Panc1 (cell line): Measurements from ENCODE around the gene RIC8B. TPM values are rescaled to one million over a fixed set of nuclear protein-coding genes. Genes with fewer than 3 reads are reported as not detected.

Source experiments
- ATAC-seq: fragments of 200-7000 bp; cut with Tn5 transposase; 2 replicates; pipeline ENCODE4 v1.9.1; 2020; ENCODE audit warnings: mild to moderate bottlenecking, moderate library complexity
- BruUV-seq: library from RNA; stranded (reverse); fragments of 400-500 nt; replicated peaks from 2 replicates; lab custom pipeline; 2021; lab: Mats Ljungman, UMichigan
- CTCF ChIA-PET: fragments of 300-600 bp; sonication (Branson Sonifier 250); formaldehyde crosslinking; loops from one replicate; lab custom pipeline; 2022; ENCODE audit warnings: antibody characterized with exemption; lab: Charles Lee
- POLR2A ChIA-PET: fragments of 300-600 bp; sonication (Branson Sonifier 250); formaldehyde crosslinking; loops from one replicate; lab custom pipeline; 2022; ENCODE audit warnings: antibody characterized with exemption; lab: Charles Lee
- DNase-seq: peaks from one replicate; pipeline ENCODE4 v3.0.0-alpha.2; 2010; ENCODE audit warnings: low read depth, low spot score
- H3K27ac ChIP-seq: 2 replicates; pipeline ENCODE4 v1.5.1; 2011; ENCODE audit warnings: mild to moderate bottlenecking, low read length, inconsistent platforms
- H3K27me3 ChIP-seq: fragments of 200-500 bp; sonication (Bioruptor generic); 2 replicates; pipeline ENCODE4 v1.6.0; 2014; ENCODE audit warnings: low read length, inconsistent platforms; ENCODE audit not compliant: control insufficient read depth, insufficient read depth
- H3K36me3 ChIP-seq: fragments of 200-500 bp; sonication (Bioruptor generic); 2 replicates; pipeline ENCODE4 v1.5.1; 2014; ENCODE audit warnings: inconsistent platforms, mild to moderate bottlenecking, low read length, moderate library complexity; ENCODE audit not compliant: control insufficient read depth, insufficient read depth
- H3K4me1 ChIP-seq: 2 replicates; pipeline ENCODE4 v1.5.1; 2011; ENCODE audit warnings: inconsistent platforms, mild to moderate bottlenecking, low read length, moderate library complexity; ENCODE audit not compliant: control insufficient read depth, insufficient read depth
- H3K4me3 ChIP-seq, 2 experiments: 2 replicates each; pipeline ENCODE4 v1.5.1; 2011 to 2012; ENCODE audit warnings: low read depth in 2 of 2, low read length in 2 of 2, mild to moderate bottlenecking in 2 of 2, inconsistent platforms in 1 of 2, moderate library complexity in 1 of 2
- H3K9me3 ChIP-seq: fragments of 200-500 bp; sonication (Bioruptor generic); 2 replicates; pipeline ENCODE4 v1.5.1; 2014; ENCODE audit warnings: low read depth, mild to moderate bottlenecking, inconsistent platforms, low read length, moderate library complexity; ENCODE audit not compliant: control insufficient read depth, insufficient read depth
- POLR2AphosphoS5 ChIP-seq: IDR thresholded peaks from 2 replicates; pipeline ENCODE4 v1.6.1; 2012; ENCODE audit warnings: mild to moderate bottlenecking, low read depth, low read length, moderate library complexity
- SIN3A ChIP-seq: IDR thresholded peaks from 2 replicates; pipeline ENCODE4 v1.6.1; 2012; ENCODE audit warnings: low read depth, mild to moderate bottlenecking, low read length, moderate library complexity, borderline replicate concordance; ENCODE audit not compliant: insufficient read depth
- TCF7L2 ChIP-seq: IDR thresholded peaks from 2 replicates; pipeline ENCODE4 v1.6.1; 2011; ENCODE audit warnings: mild to moderate bottlenecking, low read depth, low read length, inconsistent platforms
- in situ Hi-C: cut with HindIII; loops from 2 replicates; pipeline ENCODE4 v1.10.0; 2016; ENCODE audit warnings: low sequenced_read_pairs, low pct_unique_long_range_greater_than_20kb
- intact Hi-C: fragments of 100-400 bp; cut with micrococcal nuclease; formaldehyde crosslinking; loops from one replicate; pipeline ENCODE4 v1.10.0; 2022; ENCODE audit not compliant: unreplicated experiment
- total RNA-seq: library from RNA; stranded (reverse); gene quantifications from one replicate; pipeline ENCODE4 v1.2.1, GENCODE V29; 2021; ENCODE audit not compliant: unreplicated experiment
- TF ChIP-seq, protein P1 (sequence below): fragments of 450-650 bp; IDR thresholded peaks from 2 replicates; pipeline ENCODE4 v1.5.1; 2017; ENCODE audit warnings: mild to moderate bottlenecking
- TF ChIP-seq, protein P2 (sequence below), 2 experiments: IDR thresholded peaks; 2 replicates each; pipeline ENCODE4 v1.6.1; 2011 to 2012; ENCODE audit warnings: low read depth in 2 of 2, control low read depth in 1 of 2, low read length in 1 of 2, mild to moderate bottlenecking in 1 of 2, moderate library complexity in 1 of 2; ENCODE audit not compliant: insufficient read depth in 1 of 2

RIC8B gene
- total RNA-seq, 1 experiment from 2014 or later: 16.1 TPM

DNA sequence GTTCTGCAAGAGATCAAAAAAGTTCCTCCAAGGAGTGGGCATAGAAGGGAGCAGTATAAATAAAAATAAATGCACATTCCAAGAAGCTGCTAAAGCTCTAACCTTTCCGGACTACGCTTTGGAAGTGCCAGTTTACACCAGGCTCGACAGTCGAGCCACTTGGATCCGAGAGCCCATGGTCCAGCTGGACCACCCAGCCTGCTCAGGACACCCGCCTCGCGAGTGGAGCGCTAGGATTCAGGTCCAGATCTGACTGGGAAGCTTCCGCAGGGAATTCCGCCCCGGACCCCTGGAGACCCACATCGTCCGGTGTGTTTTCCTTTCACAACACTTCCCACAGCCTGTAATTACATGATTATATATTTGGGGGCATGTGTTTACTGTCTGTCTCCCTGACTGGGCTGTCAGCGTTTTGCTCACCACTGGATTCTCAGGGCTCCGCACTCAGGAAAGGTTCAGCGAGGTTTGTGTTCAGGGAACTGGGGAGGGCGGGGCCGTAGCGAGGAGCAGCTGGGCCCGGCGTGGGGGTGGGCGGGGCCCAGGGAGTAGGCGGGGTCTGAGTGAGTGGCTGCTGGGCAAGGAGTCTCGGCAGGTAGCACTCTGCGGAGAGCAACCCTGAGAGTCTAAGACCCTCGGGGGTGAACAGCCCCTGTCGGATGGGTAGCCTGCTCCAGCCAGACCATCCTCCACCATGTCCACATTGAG is 128.9 kb downstream of the RIC8B start:
- peaks cover 10% of the 10 kb centered on the region; the same call in 1 of the 2 replicates for H3K27me3 ChIP-seq
- ATAC-seq (peak; percentile 98), DNase-seq (no peak)
- intact Hi-C loops: no loop called here
- no peaks in the 10 kb centered on the region for H3K9me3 ChIP-seq
- in situ Hi-C loops: no loop called here
- BruUV-seq: no TSS peak
- H3K27ac ChIP-seq: no peak overlapping the region
- peak overlapping the region; percentile 35 to 52 for H3K4me3 ChIP-seq
- TF ChIP-seq SIN3A (no peak), TCF7L2 (no peak), POLR2AphosphoS5 (no peak)
- TF ChIP-seq, protein P1, sequence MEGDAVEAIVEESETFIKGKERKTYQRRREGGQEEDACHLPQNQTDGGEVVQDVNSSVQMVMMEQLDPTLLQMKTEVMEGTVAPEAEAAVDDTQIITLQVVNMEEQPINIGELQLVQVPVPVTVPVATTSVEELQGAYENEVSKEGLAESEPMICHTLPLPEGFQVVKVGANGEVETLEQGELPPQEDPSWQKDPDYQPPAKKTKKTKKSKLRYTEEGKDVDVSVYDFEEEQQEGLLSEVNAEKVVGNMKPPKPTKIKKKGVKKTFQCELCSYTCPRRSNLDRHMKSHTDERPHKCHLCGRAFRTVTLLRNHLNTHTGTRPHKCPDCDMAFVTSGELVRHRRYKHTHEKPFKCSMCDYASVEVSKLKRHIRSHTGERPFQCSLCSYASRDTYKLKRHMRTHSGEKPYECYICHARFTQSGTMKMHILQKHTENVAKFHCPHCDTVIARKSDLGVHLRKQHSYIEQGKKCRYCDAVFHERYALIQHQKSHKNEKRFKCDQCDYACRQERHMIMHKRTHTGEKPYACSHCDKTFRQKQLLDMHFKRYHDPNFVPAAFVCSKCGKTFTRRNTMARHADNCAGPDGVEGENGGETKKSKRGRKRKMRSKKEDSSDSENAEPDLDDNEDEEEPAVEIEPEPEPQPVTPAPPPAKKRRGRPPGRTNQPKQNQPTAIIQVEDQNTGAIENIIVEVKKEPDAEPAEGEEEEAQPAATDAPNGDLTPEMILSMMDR: no peak
- TF ChIP-seq, protein P2, sequence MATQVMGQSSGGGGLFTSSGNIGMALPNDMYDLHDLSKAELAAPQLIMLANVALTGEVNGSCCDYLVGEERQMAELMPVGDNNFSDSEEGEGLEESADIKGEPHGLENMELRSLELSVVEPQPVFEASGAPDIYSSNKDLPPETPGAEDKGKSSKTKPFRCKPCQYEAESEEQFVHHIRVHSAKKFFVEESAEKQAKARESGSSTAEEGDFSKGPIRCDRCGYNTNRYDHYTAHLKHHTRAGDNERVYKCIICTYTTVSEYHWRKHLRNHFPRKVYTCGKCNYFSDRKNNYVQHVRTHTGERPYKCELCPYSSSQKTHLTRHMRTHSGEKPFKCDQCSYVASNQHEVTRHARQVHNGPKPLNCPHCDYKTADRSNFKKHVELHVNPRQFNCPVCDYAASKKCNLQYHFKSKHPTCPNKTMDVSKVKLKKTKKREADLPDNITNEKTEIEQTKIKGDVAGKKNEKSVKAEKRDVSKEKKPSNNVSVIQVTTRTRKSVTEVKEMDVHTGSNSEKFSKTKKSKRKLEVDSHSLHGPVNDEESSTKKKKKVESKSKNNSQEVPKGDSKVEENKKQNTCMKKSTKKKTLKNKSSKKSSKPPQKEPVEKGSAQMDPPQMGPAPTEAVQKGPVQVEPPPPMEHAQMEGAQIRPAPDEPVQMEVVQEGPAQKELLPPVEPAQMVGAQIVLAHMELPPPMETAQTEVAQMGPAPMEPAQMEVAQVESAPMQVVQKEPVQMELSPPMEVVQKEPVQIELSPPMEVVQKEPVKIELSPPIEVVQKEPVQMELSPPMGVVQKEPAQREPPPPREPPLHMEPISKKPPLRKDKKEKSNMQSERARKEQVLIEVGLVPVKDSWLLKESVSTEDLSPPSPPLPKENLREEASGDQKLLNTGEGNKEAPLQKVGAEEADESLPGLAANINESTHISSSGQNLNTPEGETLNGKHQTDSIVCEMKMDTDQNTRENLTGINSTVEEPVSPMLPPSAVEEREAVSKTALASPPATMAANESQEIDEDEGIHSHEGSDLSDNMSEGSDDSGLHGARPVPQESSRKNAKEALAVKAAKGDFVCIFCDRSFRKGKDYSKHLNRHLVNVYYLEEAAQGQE (IDR thresholded peaks at IDR 0.05; ENCODE audit: insufficient read depth in 1 of 2, low read depth in 2 of 2, low read length in 1 of 2): no peak
- H3K4me1 ChIP-seq: peaks cover 4% of the 10 kb centered on the region; the same call in 1 of the 2 replicates
- no peaks in the 10 kb centered on the region for H3K36me3 ChIP-seq
- POLR2A ChIA-PET: interaction anchor here (1.4 kb wide), 1 partner anchor 19 kb away, joined by 3 read pairs; no protein-coding TSS in a partner anchor
- CTCF ChIA-PET: no interaction called here

DNA sequence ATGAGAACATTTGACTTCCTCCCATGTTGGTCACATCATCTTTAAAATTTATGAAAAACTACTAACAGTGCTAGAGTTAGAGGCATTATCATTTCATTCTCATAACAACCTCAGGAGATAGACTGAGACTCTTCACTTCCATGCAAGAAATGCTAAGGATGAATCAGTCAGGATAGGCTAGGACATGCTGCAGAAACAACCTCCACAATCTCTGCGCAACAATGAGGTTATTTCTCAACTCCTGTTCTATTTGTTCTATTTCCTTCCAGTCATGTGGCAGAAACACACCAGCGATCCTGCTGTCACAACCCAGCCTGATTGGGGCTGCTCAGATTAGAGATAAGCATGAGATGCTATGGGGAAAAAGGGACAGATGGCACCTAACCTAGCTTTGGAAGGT is 132.2 kb downstream of the RIC8B start:
- no TSS peak for BruUV-seq
- CTCF ChIA-PET: no interaction called here
- ATAC-seq: no peak
- no peak for TF ChIP-seq POLR2AphosphoS5
- TF ChIP-seq, protein P2 (IDR thresholded peaks at IDR 0.05; ENCODE audit: insufficient read depth in 1 of 2, low read depth in 2 of 2, low read length in 1 of 2): no peak
- no peak for TF ChIP-seq TCF7L2
- no peak overlapping the region for H3K27ac ChIP-seq
- peaks cover 7% of the 10 kb centered on the region; the same call in 1 of the 2 replicates for H3K27me3 ChIP-seq
- in situ Hi-C loops (no loop called here), intact Hi-C loops (no loop called here)
- no peaks in the 10 kb centered on the region for H3K36me3 ChIP-seq
- POLR2A ChIA-PET: interaction anchor here (1.0 kb wide), 1 partner anchor 15 kb away, joined by 7 read pairs; no protein-coding TSS in a partner anchor
- H3K9me3 ChIP-seq: no peaks in the 10 kb centered on the region
- no peak for DNase-seq
- peaks cover 4% of the 10 kb centered on the region; the same call in 1 of the 2 replicates for H3K4me1 ChIP-seq
- H3K4me3 ChIP-seq: no peak overlapping the region
